SK-N-MC (cell line): Measurements from ENCODE around the gene B3GNT9.

Experiments used
- EZH2 ChIP-seq: fragments of 200-600 bp; sonication (generic); IDR thresholded peaks from one replicate; pipeline ENCODE4 v1.6.1; 2017; ENCODE audit warnings: antibody characterized with exemption
- FOXP2 ChIP-seq: optimal IDR thresholded peaks from 2 replicates; pipeline ENCODE3; 2011; ENCODE audit warnings: mild to moderate bottlenecking, moderate library complexity; ENCODE audit not compliant: insufficient read depth; ENCODE audit errors: extremely low read length, control extremely low read depth
- POLR2AphosphoS5 ChIP-seq: IDR thresholded peaks from 2 replicates; pipeline ENCODE4 v1.6.1; 2012; ENCODE audit warnings: mild to moderate bottlenecking, low read depth, low read length, borderline replicate concordance

DNA sequence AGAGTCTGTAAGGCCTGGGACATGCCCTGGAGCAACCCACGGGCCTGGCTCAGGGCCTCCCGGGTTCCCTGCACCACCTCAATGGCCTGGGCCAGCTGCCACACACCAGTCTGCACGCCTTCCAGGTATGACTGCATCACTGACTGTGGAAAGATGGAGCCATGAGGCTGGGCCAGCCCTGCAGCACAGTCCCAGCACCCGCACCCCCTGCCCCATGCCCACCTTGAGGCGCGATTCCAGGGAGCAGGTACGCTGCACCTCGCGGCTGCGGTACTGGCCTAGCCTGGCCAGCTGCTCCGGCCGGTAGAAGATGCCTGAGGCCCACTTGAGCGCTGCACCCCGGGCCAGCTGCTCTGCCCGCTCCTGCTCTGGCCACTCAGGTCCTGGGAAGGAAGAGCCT lies 38.0 kb upstream of the B3GNT9 start:
- TF ChIP-seq POLR2AphosphoS5 = no peak
- TF ChIP-seq EZH2 = no peak
- TF ChIP-seq FOXP2 = no peak
